HepG2 (cell line): ENCODE measurements around the gene C2orf78. TPM values are rescaled to one million over a fixed set of nuclear protein-coding genes. Genes with fewer than 3 reads are reported as not detected.

ENCODE experiments used
- ATAC-seq: fragments of 200-7000 bp; cut with Tn5 transposase; 3 replicates; pipeline ENCODE4 v1.9.1; 2020; ENCODE audit warnings: mild to moderate bottlenecking, moderate library complexity
- BruUV-seq: library from RNA; stranded (reverse); fragments of 400-500 nt; replicated peaks from 2 replicates; lab custom pipeline; 2021; lab: Mats Ljungman, UMichigan
- CTCF ChIA-PET: fragments of 300-600 bp; formaldehyde crosslinking; extraction: SDS; loops from one replicate; lab custom pipeline; 2021; ENCODE audit warnings: low total read pairs, inconsistent platforms, low intra/inter-chr PET ratio; lab: Yijun Ruan, JAX
- POLR2A ChIA-PET: fragments of 350-600 bp; sonication (Branson Sonifier 250); formaldehyde crosslinking; loops from one replicate; lab custom pipeline; 2020; ENCODE audit warnings: antibody characterized with exemption, inconsistent platforms; lab: Yijun Ruan, JAX
- DNase-seq: peaks from one replicate; pipeline ENCODE4 v3.0.0-alpha.2; 2015; ENCODE audit warnings: low spot score
- FAIRE-seq: peaks from 3 replicates; lab custom pipeline; 2011; peaks lifted over from hg19 to GRCh38; lab: Jason Lieb, UNC
- H2AFZ ChIP-seq: one replicate; pipeline ENCODE4 v1.6.1; 2011; ENCODE audit warnings: low read length, inconsistent platforms
- H3K27ac ChIP-seq: fragments of 300-600 bp; 3 replicates; pipeline ENCODE4 v1.8.0; 2011; ENCODE audit warnings: mixed run types, mild to moderate bottlenecking, mixed read lengths, low read length, inconsistent platforms; ENCODE audit not compliant: insufficient read depth; ENCODE audit errors: extremely low read length
- H3K27me3 ChIP-seq, 2 experiments: fragments of 200-600 bp in 1 of 2; 2 replicates in 1 of 2; 3 replicates in 1 of 2; pipeline versions ENCODE4 v1.6.0 to v1.8.0; 2011; ENCODE audit warnings: low read length in 2 of 2, mild to moderate bottlenecking in 2 of 2, moderate library complexity in 2 of 2, inconsistent platforms in 1 of 2; ENCODE audit not compliant: insufficient read depth in 2 of 2, control insufficient read depth in 1 of 2
- H3K36me3 ChIP-seq, 2 experiments: fragments of 200-600 bp in 1 of 2; replicated peaks in 1 of 2; 2 replicates in 1 of 2; 3 replicates in 1 of 2; pipeline versions ENCODE4 v1.5.1 to v1.8.0; 2011; ENCODE audit warnings: low read length in 2 of 2, inconsistent platforms in 1 of 2; ENCODE audit not compliant: insufficient read depth in 2 of 2, control insufficient read depth in 1 of 2
- H3K4me1 ChIP-seq: 2 replicates; pipeline ENCODE4 v1.5.1; 2012; ENCODE audit warnings: low read length, inconsistent platforms; ENCODE audit not compliant: insufficient read depth
- H3K4me2 ChIP-seq: 2 replicates; pipeline ENCODE4 v1.6.0; 2011; ENCODE audit warnings: low read depth, low read length, inconsistent platforms
- H3K4me3 ChIP-seq, 3 experiments: fragments of 200-600 bp in 1 of 3; sonication (generic), shearing (Covaris generic) in 1 of 3; replicated peaks in 1 of 3; 2 replicates each; pipeline ENCODE4 v1.5.1; 2011 to 2016; ENCODE audit warnings: low read length in 3 of 3, inconsistent platforms in 2 of 3, low read depth in 2 of 3, mild to moderate bottlenecking in 2 of 3, control low read depth in 1 of 3, mixed read lengths in 1 of 3; ENCODE audit not compliant: insufficient read depth in 1 of 3
- H3K79me2 ChIP-seq: one replicate; pipeline ENCODE4 v1.6.1; 2011; ENCODE audit warnings: low read length, inconsistent platforms; ENCODE audit not compliant: insufficient read depth
- H3K9ac ChIP-seq: 2 replicates; pipeline ENCODE4 v1.6.0; 2011; ENCODE audit warnings: mild to moderate bottlenecking, low read depth, low read length, inconsistent platforms; ENCODE audit not compliant: insufficient read depth
- H3K9me3 ChIP-seq: 2 replicates; pipeline ENCODE4 v1.5.1; 2012; ENCODE audit warnings: mild to moderate bottlenecking, low read length
- H4K20me1 ChIP-seq: 2 replicates; pipeline ENCODE4 v1.6.0; 2011; ENCODE audit warnings: inconsistent platforms, mild to moderate bottlenecking, low read length, moderate library complexity; ENCODE audit not compliant: insufficient read depth
- ATF7 ChIP-seq, 2 experiments: fragments of 450-650 bp in 1 of 2; sonication (generic) in 1 of 2; formaldehyde crosslinking in 1 of 2; IDR thresholded peaks; 2 replicates each; pipeline versions ENCODE4 v1.4.0 to v1.6.1; 2016 to 2020; ENCODE audit warnings: antibody characterized with exemption in 1 of 2, mild to moderate bottlenecking in 1 of 2, missing genetic modification reagents in 1 of 2
- DNMT3B ChIP-seq: conservative IDR thresholded peaks from 2 replicates; pipeline ENCODE4 v1.6.1; 2016; ENCODE audit warnings: missing biosample characterization, control low read depth
- MAFG ChIP-seq: sonication (generic); formaldehyde crosslinking; IDR thresholded peaks from 2 replicates; pipeline ENCODE4 v1.5.1; 2020; ENCODE audit warnings: mild to moderate bottlenecking, missing genetic modification reagents
- SAP130 ChIP-seq: IDR thresholded peaks from 2 replicates; pipeline ENCODE4 v1.6.1; 2016; ENCODE audit warnings: low read depth
- TSC22D2 ChIP-seq: sonication (generic); formaldehyde crosslinking; IDR thresholded peaks from 2 replicates; pipeline ENCODE4 v1.5.1; 2020; ENCODE audit warnings: missing genetic modification reagents, mild to moderate bottlenecking, borderline replicate concordance
- WIZ ChIP-seq: sonication (generic); formaldehyde crosslinking; IDR thresholded peaks from 2 replicates; pipeline ENCODE4 v1.5.1; 2020; ENCODE audit warnings: mild to moderate bottlenecking, missing genetic modification reagents
- ZMYM2 ChIP-seq: sonication (generic); formaldehyde crosslinking; IDR thresholded peaks from 2 replicates; pipeline ENCODE4 v1.8.0; 2022; ENCODE audit warnings: mild to moderate bottlenecking, missing genetic modification reagents
- ZNF670 ChIP-seq: sonication (generic); formaldehyde crosslinking; IDR thresholded peaks from 2 replicates; pipeline ENCODE4 v1.8.0; 2022; ENCODE audit warnings: mild to moderate bottlenecking, missing genetic modification reagents, borderline replicate concordance
- ZZZ3 ChIP-seq: sonication (generic); formaldehyde crosslinking; IDR thresholded peaks from 2 replicates; pipeline ENCODE4 v1.4.0; 2020; ENCODE audit warnings: missing genetic modification reagents, mild to moderate bottlenecking, borderline replicate concordance
- WGBS: methylation state at CpG from one replicate; pipeline ENCODE4 v1.1.6; 2017; ENCODE audit warnings: low lambda C conversion rate; 5-methylcytosine and 5-hydroxymethylcytosine counted together
- in situ Hi-C: cut with HindIII; loops from 2 replicates; pipeline ENCODE4 v1.10.0; 2017; ENCODE audit warnings: low pct_unique_long_range_greater_than_20kb; ENCODE audit not compliant: extremely low pct_ligation_motif_present
- intact Hi-C: fragments of 100-400 bp; cut with micrococcal nuclease; formaldehyde crosslinking; loops from one replicate; pipeline ENCODE4 v1.10.0; 2022; ENCODE audit not compliant: unreplicated experiment
- polyA plus RNA-seq, 8 experiments: library from polyadenylated mRNA; depleted of rRNA in 3 of 8; stranded (reverse) in 7 of 8; unstranded in 1 of 8; fragments of >200 nt; fragmentation: Illumina TruSeq in 4 of 8; extraction: Trizol in 4 of 8; gene quantifications; 2 replicates each; pipeline versions ENCODE4 v1.2.1 to v1.2.3, GENCODE V29; 2011 to 2016; ENCODE audit warnings: low read depth in 4 of 8, missing spikeins in 1 of 8, mixed read lengths in 1 of 8; ENCODE audit not compliant: insufficient read depth in 1 of 8
- total RNA-seq, 5 experiments: library from RNA; depleted of rRNA; stranded (reverse); fragments of >200 nt; fragmentation: Illumina TruSeq; extraction: Trizol; gene quantifications; 2 replicates each; pipeline ENCODE4 v1.2.3, GENCODE V29; 2016; ENCODE audit warnings: low read depth in 1 of 5
- TF ChIP-seq, protein P1 (sequence below): IDR thresholded peaks from 2 replicates; pipeline ENCODE4 v1.6.1; 2016; ENCODE audit warnings: low read depth, control low read depth

The C2orf78 gene
- total and polyA plus RNA-seq, 2 of the 13 experiments (the other 11 are each of a cell fraction or from before 2014, with no cell fraction given) = not detected

DNA sequence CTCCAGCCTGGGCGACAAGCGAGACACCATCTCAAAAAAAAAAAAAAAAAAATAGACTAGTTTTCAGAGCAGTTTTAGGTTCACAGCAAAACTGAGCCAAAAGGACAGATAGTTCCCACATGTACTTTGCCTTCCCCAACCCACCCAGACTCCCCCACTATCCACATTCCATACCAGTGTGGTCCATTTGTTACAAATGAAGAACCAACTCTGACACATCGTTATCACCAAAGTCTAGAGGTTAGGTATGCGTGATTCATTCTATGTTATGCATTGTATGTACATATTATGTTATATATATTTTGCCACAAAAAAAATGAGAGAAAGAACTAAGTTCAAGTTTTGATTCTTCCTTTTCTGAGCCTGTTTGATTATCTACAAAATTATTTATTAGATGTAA lies 7.6 kb upstream of the C2orf78 start:
- no peak overlapping the region for H3K4me2 ChIP-seq
- H3K79me2 ChIP-seq = peaks cover 26% of the 10 kb centered on the region
- TF ChIP-seq WIZ (CRISPR knock-in tag) (no peak), ATF7 (IDR thresholded peaks at IDR 0.05) (no peak), ATF7 (CRISPR knock-in tag; IDR thresholded peaks at IDR 0.05) (no peak), DNMT3B (CRISPR knock-in tag) (no peak), ZZZ3 (no peak), SAP130 (CRISPR knock-in tag) (no peak), TSC22D2 (no peak), MAFG (CRISPR knock-in tag) (no peak), ZMYM2 (CRISPR knock-in tag) (no peak), ZNF670 (no peak)
- TF ChIP-seq, protein P1, sequence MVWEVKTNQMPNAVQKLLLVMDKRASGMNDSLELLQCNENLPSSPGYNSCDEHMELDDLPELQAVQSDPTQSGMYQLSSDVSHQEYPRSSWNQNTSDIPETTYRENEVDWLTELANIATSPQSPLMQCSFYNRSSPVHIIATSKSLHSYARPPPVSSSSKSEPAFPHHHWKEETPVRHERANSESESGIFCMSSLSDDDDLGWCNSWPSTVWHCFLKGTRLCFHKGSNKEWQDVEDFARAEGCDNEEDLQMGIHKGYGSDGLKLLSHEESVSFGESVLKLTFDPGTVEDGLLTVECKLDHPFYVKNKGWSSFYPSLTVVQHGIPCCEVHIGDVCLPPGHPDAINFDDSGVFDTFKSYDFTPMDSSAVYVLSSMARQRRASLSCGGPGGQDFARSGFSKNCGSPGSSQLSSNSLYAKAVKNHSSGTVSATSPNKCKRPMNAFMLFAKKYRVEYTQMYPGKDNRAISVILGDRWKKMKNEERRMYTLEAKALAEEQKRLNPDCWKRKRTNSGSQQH (CRISPR knock-in tag) = no peak
- H3K27me3 ChIP-seq = no peaks in the 10 kb centered on the region; a peak in 1 of 5 replicates
- FAIRE-seq (no peak), DNase-seq (no peak), ATAC-seq (no peak)
- no peak overlapping the region for H3K9ac ChIP-seq
- in situ Hi-C loops = no loop called here
- intact Hi-C loops = no loop called here
- no peak overlapping the region for H3K27ac ChIP-seq
- no peak overlapping the region for H2AFZ ChIP-seq
- 97% methylated on average over 4 of the region's 4 CpGs for WGBS
- H3K4me1 ChIP-seq = peaks cover 19% of the 10 kb centered on the region
- peaks cover 13 to 46% of the 10 kb centered on the region in 2 experiments for H3K36me3 ChIP-seq
- ChIA-PET CTCF (no interaction called here), POLR2A (no interaction called here)
- H3K9me3 ChIP-seq = no peaks in the 10 kb centered on the region
- no TSS peak for BruUV-seq
- H4K20me1 ChIP-seq = no peaks in the 10 kb centered on the region
- no peak overlapping the region for H3K4me3 ChIP-seq
